Measurements from ENCODE around the gene FAM229A. TPM values are rescaled to one million over a fixed set of nuclear protein-coding genes. Genes with fewer than 3 reads are reported as not detected.
"Not testable (repeated sequence)": the region's sequence is repeated elsewhere in the genome, so short reads cannot be mapped to it uniquely, and the experiment has no call there.

FAM229A gene
- polyA plus RNA-seq (2013, experiment 1 of 4), result 9.1 TPM
- polyA plus RNA-seq (2013, experiment 2 of 4), result 8.7 TPM
- polyA plus RNA-seq (2013, experiment 3 of 4), result 10.7 TPM
- polyA plus RNA-seq (2013, experiment 4 of 4), result 10.1 TPM

GRCh38 chr1:32362474-32363313, at the start of gene FAM229A, which contains the start of gene TSSK3:
Gene FAM229A (minus strand): TSS chr1:32362485. CDS start chr1:32362091, 394 bp downstream.
Gene TSSK3 (plus strand): TSS chr1:32362539. CDS start chr1:32362702, 163 bp downstream.
- Histone ChIP-seq H3K9me3 (ENCODE audit: control insufficient read depth, low read length) (no peaks in the 10 kb centered on the region), H3K36me3 (ENCODE audit: control insufficient read depth, insufficient read depth, low read length) (peaks cover 33% of the 10 kb centered on the region), H3K4me3 (ENCODE audit: insufficient read depth, low read depth, low read length) (peak within 1 kb of the TSS; percentile 27), H3K27me3 (ENCODE audit: control insufficient read depth, insufficient read depth, low read length, poor library complexity, severe bottlenecking) (peaks cover 28% of the 10 kb centered on the region), H3K4me1 (ENCODE audit: control insufficient read depth, insufficient read depth, low read length) (peaks cover 4% of the 10 kb centered on the region), H3K27ac (ENCODE audit: insufficient read depth, low read depth, low read length, poor library complexity, severe bottlenecking) (no peak within 1 kb of the TSS)
- WGBS, 2 experiments, result 76% methylated on average over 17 of the region's 17 CpGs

DNA sequence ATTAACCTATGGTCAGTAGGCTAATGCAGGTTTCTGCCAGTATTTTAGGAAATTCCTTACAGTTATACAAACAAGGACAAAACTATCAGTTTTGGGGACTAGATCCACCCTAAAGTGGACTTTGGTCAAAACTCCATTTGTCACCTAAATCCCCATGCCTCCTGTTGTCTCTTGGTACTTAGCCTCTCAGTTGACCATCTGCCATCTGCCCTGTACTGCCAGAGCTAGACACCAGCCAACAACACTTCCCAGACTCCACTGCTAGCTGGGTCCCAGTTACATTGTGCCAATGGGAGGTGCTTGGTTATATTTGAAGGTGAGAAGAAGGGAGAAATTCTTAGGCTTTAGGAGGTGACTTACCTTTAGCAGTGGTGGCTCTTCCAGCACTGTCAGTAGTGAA, 49.0 kb upstream of the FAM229A start:
- Histone ChIP-seq H3K9me3 (ENCODE audit: control insufficient read depth, low read length) (peaks cover 6% of the 10 kb centered on the region), H3K27me3 (ENCODE audit: control insufficient read depth, insufficient read depth, low read length, poor library complexity, severe bottlenecking) (no peaks in the 10 kb centered on the region), H3K4me3 (ENCODE audit: insufficient read depth, low read depth, low read length) (no peak overlapping the region), H3K27ac (ENCODE audit: insufficient read depth, low read depth, low read length, poor library complexity, severe bottlenecking) (no peak overlapping the region), H3K36me3 (ENCODE audit: control insufficient read depth, insufficient read depth, low read length) (no peaks in the 10 kb centered on the region), H3K4me1 (ENCODE audit: control insufficient read depth, insufficient read depth, low read length) (no peaks in the 10 kb centered on the region)

DNA sequence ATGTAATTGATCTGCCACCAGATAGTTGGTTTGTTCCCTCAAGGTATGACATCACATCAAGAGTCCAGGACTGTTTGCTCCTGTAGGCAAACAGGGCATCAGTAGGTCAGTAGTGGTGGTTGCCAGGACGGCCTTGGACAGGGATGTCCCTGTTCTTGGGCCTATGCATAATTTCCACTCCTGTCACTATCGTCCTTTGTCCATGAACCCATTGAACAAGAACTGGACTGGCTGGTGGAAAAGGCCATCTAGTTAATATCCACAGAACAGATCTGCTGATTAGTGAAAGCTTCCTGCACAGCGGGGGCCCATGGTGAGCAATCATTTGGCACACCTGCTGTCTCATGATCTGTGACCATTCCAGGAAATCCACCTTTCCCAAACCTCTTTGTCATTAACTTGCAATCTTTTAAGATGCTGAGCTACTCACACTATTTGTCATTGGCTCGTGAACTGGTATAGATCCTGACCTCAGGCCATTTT, 44.4 kb upstream of the FAM229A start:
- 90 to 92% methylated on average over 4 of the region's 4 CpGs for WGBS, 2 experiments
- Histone ChIP-seq H3K4me3 (ENCODE audit: insufficient read depth, low read depth, low read length) (no peak overlapping the region), H3K4me1 (ENCODE audit: control insufficient read depth, insufficient read depth, low read length) (no peaks in the 10 kb centered on the region), H3K27ac (ENCODE audit: insufficient read depth, low read depth, low read length, poor library complexity, severe bottlenecking) (no peak overlapping the region), H3K9me3 (ENCODE audit: control insufficient read depth, low read length) (no peaks in the 10 kb centered on the region), H3K27me3 (ENCODE audit: control insufficient read depth, insufficient read depth, low read length, poor library complexity, severe bottlenecking) (no peaks in the 10 kb centered on the region), H3K36me3 (ENCODE audit: control insufficient read depth, insufficient read depth, low read length) (no peaks in the 10 kb centered on the region)

DNA sequence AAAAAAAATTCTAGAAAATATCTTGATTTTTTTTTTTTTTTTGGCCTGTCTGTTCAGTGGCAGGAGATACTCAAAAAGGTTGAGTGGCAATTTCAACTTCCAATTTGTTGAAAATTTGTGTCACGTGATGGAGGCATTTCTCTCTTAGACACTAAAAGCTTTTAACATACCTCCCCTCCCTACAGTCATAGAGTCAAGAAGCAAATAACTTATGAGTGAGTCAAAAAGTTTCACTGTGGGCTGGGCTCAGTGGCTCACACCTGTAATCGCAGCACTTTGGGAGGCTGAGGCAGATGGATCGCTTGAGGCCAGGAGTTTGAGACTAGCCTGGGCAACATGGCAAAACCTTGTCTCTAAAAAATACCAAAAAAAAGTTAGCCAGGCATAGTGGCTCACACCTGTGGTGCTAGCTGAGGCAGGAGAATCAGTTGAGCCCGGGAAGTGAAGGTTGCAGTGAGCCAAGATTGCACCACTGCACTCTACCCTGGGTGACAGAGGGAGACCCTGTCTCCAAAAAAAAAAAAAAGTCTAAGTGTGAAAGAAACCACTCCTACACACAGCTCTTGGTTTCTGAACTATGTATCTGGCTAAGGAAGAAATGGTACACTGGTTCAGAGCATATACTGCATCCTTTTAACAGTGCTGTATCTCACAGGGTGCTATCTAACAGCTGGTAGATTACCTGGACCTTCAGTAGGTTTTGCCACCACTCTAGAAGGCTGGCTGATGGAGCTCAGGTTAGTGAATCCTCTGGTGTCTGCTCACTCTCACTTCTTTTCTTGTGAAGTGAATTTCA, 43.6 kb upstream of the FAM229A start:
- Histone ChIP-seq H3K27ac (ENCODE audit: insufficient read depth, low read depth, low read length, poor library complexity, severe bottlenecking) (no peak overlapping the region), H3K27me3 (ENCODE audit: control insufficient read depth, insufficient read depth, low read length, poor library complexity, severe bottlenecking) (no peaks in the 10 kb centered on the region), H3K4me3 (ENCODE audit: insufficient read depth, low read depth, low read length) (no peak overlapping the region), H3K9me3 (ENCODE audit: control insufficient read depth, low read length) (no peaks in the 10 kb centered on the region), H3K36me3 (ENCODE audit: control insufficient read depth, insufficient read depth, low read length) (no peaks in the 10 kb centered on the region), H3K4me1 (ENCODE audit: control insufficient read depth, insufficient read depth, low read length) (no peaks in the 10 kb centered on the region)
- 91 to 93% methylated on average over 4 of the region's 4 CpGs for WGBS, 2 experiments

GRCh38 chr1:32404946-32405345, 42.7 kb upstream of the FAM229A start:
- Histone ChIP-seq H3K9me3 (ENCODE audit: control insufficient read depth, low read length) (no peaks in the 10 kb centered on the region), H3K36me3 (ENCODE audit: control insufficient read depth, insufficient read depth, low read length) (no peaks in the 10 kb centered on the region), H3K4me3 (ENCODE audit: insufficient read depth, low read depth, low read length) (no peak overlapping the region), H3K4me1 (ENCODE audit: control insufficient read depth, insufficient read depth, low read length) (no peaks in the 10 kb centered on the region), H3K27me3 (ENCODE audit: control insufficient read depth, insufficient read depth, low read length, poor library complexity, severe bottlenecking) (no peaks in the 10 kb centered on the region), H3K27ac (ENCODE audit: insufficient read depth, low read depth, low read length, poor library complexity, severe bottlenecking) (no peak overlapping the region)
- WGBS, 2 experiments, result 88 to 92% methylated on average over 1 of the region's 2 CpGs

DNA sequence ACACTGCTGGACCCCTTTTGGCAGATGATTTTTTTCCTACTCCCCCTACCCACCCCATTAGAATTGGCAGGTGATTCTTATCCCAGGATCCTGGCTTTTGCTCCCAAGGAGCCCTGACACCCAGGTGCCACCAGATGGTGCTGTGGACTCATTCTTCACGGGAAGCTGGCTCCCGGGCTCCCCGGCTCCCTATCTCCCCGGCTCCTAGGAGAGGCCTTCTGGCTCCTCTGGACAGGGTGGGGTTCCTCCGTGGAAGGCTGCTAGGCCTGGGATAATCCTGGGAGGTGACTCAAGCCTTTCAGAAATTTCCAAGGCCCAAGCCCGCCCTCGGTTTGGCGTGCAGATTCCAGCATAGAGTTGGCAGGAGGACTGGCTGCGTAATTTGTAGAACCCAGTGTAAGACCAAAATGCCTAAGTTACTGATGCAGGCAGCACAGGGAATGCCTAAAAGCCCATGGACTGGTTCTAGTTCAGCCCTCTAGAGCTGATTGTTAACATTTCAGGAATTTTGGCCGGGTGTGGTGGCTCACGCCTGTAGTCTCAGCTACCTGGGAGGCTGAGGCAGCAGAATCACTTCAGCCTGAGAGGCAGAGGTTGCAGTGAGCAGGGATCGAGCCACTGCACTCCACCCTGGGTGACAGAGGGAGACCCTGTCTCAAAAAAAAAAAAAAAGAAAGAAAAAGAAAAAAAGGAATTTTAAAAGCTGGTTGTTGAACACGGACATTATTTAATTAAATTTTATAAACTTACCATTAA, 38.8 kb upstream of the FAM229A start:
- no peaks in the 10 kb centered on the region for H3K9me3 ChIP-seq (ENCODE audit: control insufficient read depth, low read length)
- no peaks in the 10 kb centered on the region for H3K27me3 ChIP-seq (ENCODE audit: control insufficient read depth, insufficient read depth, low read length, poor library complexity, severe bottlenecking)
- no peaks in the 10 kb centered on the region for H3K4me1 ChIP-seq (ENCODE audit: control insufficient read depth, insufficient read depth, low read length)
- 44 to 45% methylated on average over 12 of the region's 13 CpGs for WGBS, 2 experiments
- no peak overlapping the region for H3K4me3 ChIP-seq (ENCODE audit: insufficient read depth, low read depth, low read length)
- H3K36me3 ChIP-seq (ENCODE audit: control insufficient read depth, insufficient read depth, low read length), result no peaks in the 10 kb centered on the region
- H3K27ac ChIP-seq (ENCODE audit: insufficient read depth, low read depth, low read length, poor library complexity, severe bottlenecking), result no peak overlapping the region

DNA sequence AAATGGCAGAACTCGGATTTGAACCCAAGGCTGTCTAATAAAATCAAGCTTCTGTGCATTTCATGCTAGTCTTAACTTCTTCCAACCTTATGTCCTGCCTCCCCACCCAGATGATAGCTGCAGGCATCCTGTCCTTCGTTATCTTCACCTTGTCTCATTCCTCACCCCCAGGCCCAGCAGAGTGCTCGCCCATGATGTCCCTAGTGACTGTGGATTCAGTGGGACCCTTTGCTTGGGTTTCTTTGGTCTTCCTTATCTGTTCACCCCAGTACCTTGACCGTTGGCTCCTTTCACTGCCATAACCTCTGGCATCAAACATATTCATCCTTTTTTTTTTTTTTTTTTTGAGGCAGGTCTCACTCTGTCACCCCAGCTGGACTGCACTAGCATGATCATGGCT, 37.6 kb upstream of the FAM229A start:
- H3K27ac ChIP-seq (ENCODE audit: insufficient read depth, low read depth, low read length, poor library complexity, severe bottlenecking), result no peak overlapping the region
- no peaks in the 10 kb centered on the region for H3K9me3 ChIP-seq (ENCODE audit: control insufficient read depth, low read length)
- H3K4me1 ChIP-seq (ENCODE audit: control insufficient read depth, insufficient read depth, low read length), result no peaks in the 10 kb centered on the region
- no peaks in the 10 kb centered on the region for H3K27me3 ChIP-seq (ENCODE audit: control insufficient read depth, insufficient read depth, low read length, poor library complexity, severe bottlenecking)
- no peaks in the 10 kb centered on the region for H3K36me3 ChIP-seq (ENCODE audit: control insufficient read depth, insufficient read depth, low read length)
- H3K4me3 ChIP-seq (ENCODE audit: insufficient read depth, low read depth, low read length), result no peak overlapping the region
- WGBS, 2 experiments, result 91 to 95% methylated on average over 4 of the region's 4 CpGs

GRCh38 chr1:32398401-32398800, 36.1 kb upstream of the FAM229A start:
- H3K36me3 ChIP-seq (ENCODE audit: control insufficient read depth, insufficient read depth, low read length), result no peaks in the 10 kb centered on the region
- peaks cover under 1% of the 10 kb centered on the region for H3K4me1 ChIP-seq (ENCODE audit: control insufficient read depth, insufficient read depth, low read length)
- H3K27ac ChIP-seq (ENCODE audit: insufficient read depth, low read depth, low read length, poor library complexity, severe bottlenecking), result no peak overlapping the region
- 88 to 92% methylated on average over 2 of the region's 2 CpGs for WGBS, 2 experiments
- H3K9me3 ChIP-seq (ENCODE audit: control insufficient read depth, low read length), result no peaks in the 10 kb centered on the region
- no peaks in the 10 kb centered on the region for H3K27me3 ChIP-seq (ENCODE audit: control insufficient read depth, insufficient read depth, low read length, poor library complexity, severe bottlenecking)
- no peak overlapping the region for H3K4me3 ChIP-seq (ENCODE audit: insufficient read depth, low read depth, low read length)

DNA sequence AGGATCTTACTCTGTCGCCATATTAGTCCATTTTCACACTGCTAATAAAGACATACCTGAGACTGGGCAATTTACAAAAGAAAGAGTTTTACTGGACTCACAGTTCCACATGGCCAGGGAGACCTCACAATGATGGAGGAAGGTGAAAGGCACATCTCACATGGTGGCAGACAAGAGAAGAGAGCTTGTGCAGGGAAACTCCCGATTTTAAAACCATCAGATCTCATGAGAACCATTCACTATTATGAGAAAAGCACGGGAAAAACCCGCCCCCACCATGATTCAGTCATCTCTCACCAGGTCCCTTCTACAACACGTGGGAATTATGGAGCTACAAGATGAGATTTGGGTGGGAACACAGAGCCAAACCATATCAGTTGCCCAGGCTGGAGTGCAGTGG, 34.2 kb upstream of the FAM229A start:
- 94 to 95% methylated on average over 5 of the region's 5 CpGs for WGBS, 2 experiments
- not testable (repeated sequence) for H3K4me3 ChIP-seq (ENCODE audit: insufficient read depth, low read depth, low read length); H3K36me3 ChIP-seq (ENCODE audit: control insufficient read depth, insufficient read depth, low read length); H3K27me3 ChIP-seq (ENCODE audit: control insufficient read depth, insufficient read depth, low read length, poor library complexity, severe bottlenecking); H3K27ac ChIP-seq (ENCODE audit: insufficient read depth, low read depth, low read length, poor library complexity, severe bottlenecking); H3K4me1 ChIP-seq (ENCODE audit: control insufficient read depth, insufficient read depth, low read length); H3K9me3 ChIP-seq (ENCODE audit: control insufficient read depth, low read length)
